WTC11 (cell line): ENCODE results near the gene TPRG1L. TPM values are rescaled to one million over a fixed set of nuclear protein-coding genes. Genes with fewer than 3 reads are reported as not detected.

Experiments used
- ATAC-seq: fragments of 200-7000 bp; cut with Tn5 transposase; 2 replicates; pipeline ENCODE4 v1.10.0; 2021; ENCODE audit warnings: mild to moderate bottlenecking, moderate library complexity
- CTCF ChIA-PET: fragments of 300-600 bp; sonication (Branson Sonifier 250); formaldehyde crosslinking; loops from one replicate; lab custom pipeline; 2021; ENCODE audit warnings: antibody characterized with exemption; lab: Charles Lee
- POLR2A ChIA-PET: fragments of 350-600 bp; sonication (Branson Sonifier 250); formaldehyde crosslinking; loops from one replicate; lab custom pipeline; 2021; ENCODE audit warnings: antibody characterized with exemption; lab: Charles Lee
- DNase-seq: peaks from one replicate; pipeline ENCODE4 v3.0.0; 2021; ENCODE audit warnings: low spot score
- H3K27ac Mint-ChIP-seq: 2 replicates; pipeline ENCODE4 v1.8.0; 2021; ENCODE audit warnings: mixed read lengths
- H3K27me3 Mint-ChIP-seq: 2 replicates; pipeline ENCODE4 v1.8.0; 2021; ENCODE audit warnings: low read depth, mild to moderate bottlenecking, moderate library complexity, mixed read lengths
- H3K36me3 Mint-ChIP-seq: 2 replicates; pipeline ENCODE4 v1.8.0; 2021; ENCODE audit warnings: mixed read lengths
- H3K4me1 Mint-ChIP-seq: 2 replicates; pipeline ENCODE4 v1.8.0; 2022; ENCODE audit warnings: mixed read lengths
- H3K4me3 Mint-ChIP-seq: 2 replicates; pipeline ENCODE4 v1.8.0; 2021; ENCODE audit warnings: mild to moderate bottlenecking, moderate library complexity, mixed read lengths
- H3K9me3 Mint-ChIP-seq: 2 replicates; pipeline ENCODE4 v1.8.0; 2021; ENCODE audit warnings: mixed read lengths
- ATF2 ChIP-seq: sonication (generic); formaldehyde crosslinking; IDR thresholded peaks from 2 replicates; pipeline ENCODE4 v1.8.1; 2022; ENCODE audit warnings: low read depth, missing genetic modification reagents, borderline replicate concordance
- FOXJ3 ChIP-seq: sonication (generic); formaldehyde crosslinking; IDR thresholded peaks from 2 replicates; pipeline ENCODE4 v1.9.0; 2021; ENCODE audit warnings: missing genetic modification reagents, mild to moderate bottlenecking, borderline replicate concordance
- JUN ChIP-seq: sonication (generic); formaldehyde crosslinking; IDR thresholded peaks from 2 replicates; pipeline ENCODE4 v1.8.0; 2023; ENCODE audit warnings: mild to moderate bottlenecking, missing genetic modification reagents
- RORB ChIP-seq: fragments of 250-450 bp; sonication (Bioruptor Pico); IDR thresholded peaks from 2 replicates; pipeline ENCODE4 v1.9.0; 2021; ENCODE audit warnings: mild to moderate bottlenecking
- STAT6 ChIP-seq: sonication (generic); formaldehyde crosslinking; conservative IDR thresholded peaks from 2 replicates; pipeline ENCODE4 v1.8.1; 2023; ENCODE audit warnings: mild to moderate bottlenecking, low read depth, missing genetic modification reagents, moderate library complexity
- TEAD1 ChIP-seq: sonication (generic); formaldehyde crosslinking; IDR thresholded peaks from 2 replicates; pipeline ENCODE4 v1.8.0; 2022; ENCODE audit warnings: mild to moderate bottlenecking, missing genetic modification reagents
- USF2 ChIP-seq: sonication (generic); formaldehyde crosslinking; IDR thresholded peaks from 2 replicates; pipeline ENCODE4 v1.8.1; 2023; ENCODE audit warnings: mild to moderate bottlenecking, missing genetic modification reagents, moderate library complexity
- ZNF423 ChIP-seq: fragments of 250-450 bp; sonication (Bioruptor Pico); IDR thresholded peaks from 2 replicates; pipeline ENCODE4 v2.1.2; 2022; ENCODE audit warnings: mild to moderate bottlenecking, moderate library complexity
- ZNF671 ChIP-seq: fragments of 250-450 bp; sonication (Bioruptor Pico); IDR thresholded peaks from 2 replicates; pipeline ENCODE4 v1.8.0; 2021; ENCODE audit warnings: mild to moderate bottlenecking
- total RNA-seq: library from RNA; stranded (reverse); gene quantifications from 3 replicates; pipeline ENCODE4 v1.2.3, GENCODE V29; 2021
- TF ChIP-seq, protein P1 (sequence below): sonication (generic); formaldehyde crosslinking; IDR thresholded peaks from 2 replicates; pipeline ENCODE4 v1.8.1; 2022; ENCODE audit warnings: low read depth, mild to moderate bottlenecking, moderate library complexity, missing genetic modification reagents, borderline replicate concordance
- TF ChIP-seq, protein P2 (sequence below): sonication (generic); formaldehyde crosslinking; IDR thresholded peaks from 2 replicates; pipeline ENCODE4 v1.8.0; 2022; ENCODE audit warnings: mild to moderate bottlenecking, missing genetic modification reagents
- TF ChIP-seq, protein P3 (sequence below): sonication (generic); formaldehyde crosslinking; IDR thresholded peaks from 2 replicates; pipeline ENCODE4 v1.8.1; 2023; ENCODE audit warnings: mild to moderate bottlenecking, moderate library complexity, missing genetic modification reagents

TPRG1L gene
- total RNA-seq, 1 experiment from 2014 or later = 20.9 TPM

- Mint-ChIP-seq H3K9me3 (no peaks in the 10 kb centered on the region), H3K36me3 (no peaks in the 10 kb centered on the region), H3K4me1 (peaks cover 4% of the 10 kb centered on the region), H3K4me3 (no peak overlapping the region), H3K27ac (no peak overlapping the region), H3K27me3 (no peaks in the 10 kb centered on the region)
- CTCF ChIA-PET = interaction anchor here (1.0 to 3.7 kb wide), 2 partner anchors 13 to 14 kb away, joined by 4 to 16 read pairs; no protein-coding TSS in a partner anchor
- TF ChIP-seq TEAD1 (CRISPR knock-in tag) (no peak), ZNF671 (no peak), ATF2 (CRISPR knock-in tag) (no peak), FOXJ3 (CRISPR knock-in tag) (no peak), ZNF423 (CRISPR knock-in tag) (no peak)
- TF ChIP-seq, protein P1, sequence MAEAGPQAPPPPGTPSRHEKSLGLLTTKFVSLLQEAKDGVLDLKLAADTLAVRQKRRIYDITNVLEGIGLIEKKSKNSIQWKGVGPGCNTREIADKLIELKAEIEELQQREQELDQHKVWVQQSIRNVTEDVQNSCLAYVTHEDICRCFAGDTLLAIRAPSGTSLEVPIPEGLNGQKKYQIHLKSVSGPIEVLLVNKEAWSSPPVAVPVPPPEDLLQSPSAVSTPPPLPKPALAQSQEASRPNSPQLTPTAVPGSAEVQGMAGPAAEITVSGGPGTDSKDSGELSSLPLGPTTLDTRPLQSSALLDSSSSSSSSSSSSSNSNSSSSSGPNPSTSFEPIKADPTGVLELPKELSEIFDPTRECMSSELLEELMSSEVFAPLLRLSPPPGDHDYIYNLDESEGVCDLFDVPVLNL (CRISPR knock-in tag) = no peak
- TF ChIP-seq, protein P2, sequence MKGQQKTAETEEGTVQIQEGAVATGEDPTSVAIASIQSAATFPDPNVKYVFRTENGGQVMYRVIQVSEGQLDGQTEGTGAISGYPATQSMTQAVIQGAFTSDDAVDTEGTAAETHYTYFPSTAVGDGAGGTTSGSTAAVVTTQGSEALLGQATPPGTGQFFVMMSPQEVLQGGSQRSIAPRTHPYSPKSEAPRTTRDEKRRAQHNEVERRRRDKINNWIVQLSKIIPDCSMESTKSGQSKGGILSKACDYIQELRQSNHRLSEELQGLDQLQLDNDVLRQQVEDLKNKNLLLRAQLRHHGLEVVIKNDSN (CRISPR knock-in tag) = no peak
- no peak for DNase-seq
- POLR2A ChIA-PET = no interaction called here
- ATAC-seq = no peak
Observed at GRCh38 chr1:3604468-3604974, 20.3 kb upstream of the TPRG1L start.

DNA sequence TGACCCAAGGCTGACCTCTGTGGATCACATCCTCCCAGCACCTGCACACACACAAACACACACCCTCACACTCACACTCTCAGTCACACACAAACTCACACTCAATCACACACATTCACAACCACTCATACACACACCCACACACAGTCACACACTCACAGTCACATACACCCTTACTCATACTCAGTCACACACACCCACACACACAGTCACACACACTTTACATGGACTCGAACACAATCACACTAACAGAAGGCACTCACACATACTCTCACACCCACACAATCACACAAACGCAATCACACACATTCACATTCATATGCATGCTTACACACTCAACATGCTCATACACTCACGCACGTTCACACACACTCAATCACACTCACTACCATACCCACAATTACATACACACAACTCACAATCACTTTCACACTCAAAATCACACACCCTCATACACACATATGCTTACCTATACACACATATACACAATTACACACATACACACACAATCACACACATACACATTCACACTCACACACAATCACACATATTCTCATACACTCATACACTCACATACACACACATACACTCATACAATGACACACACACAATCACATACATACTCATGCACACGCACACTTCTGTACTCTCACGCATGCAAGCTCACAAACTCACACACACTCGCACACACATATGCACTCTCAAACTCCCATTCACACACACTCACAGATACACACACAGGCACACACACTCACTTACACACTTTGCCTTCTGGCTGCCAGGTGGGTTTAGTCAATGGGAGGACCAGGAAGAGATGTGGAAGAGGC, 19.6 kb upstream of the TPRG1L start:
- Mint-ChIP-seq H3K27me3 (no peaks in the 10 kb centered on the region), H3K27ac (no peak overlapping the region), H3K4me3 (no peak overlapping the region), H3K36me3 (no peaks in the 10 kb centered on the region), H3K4me1 (peaks cover 4% of the 10 kb centered on the region), H3K9me3 (no peaks in the 10 kb centered on the region)
- DNase-seq (no peak), ATAC-seq (no peak)
- CTCF ChIA-PET = no interaction called here
- TF ChIP-seq RORB (CRISPR knock-in tag) = no peak
- TF ChIP-seq, protein P3, sequence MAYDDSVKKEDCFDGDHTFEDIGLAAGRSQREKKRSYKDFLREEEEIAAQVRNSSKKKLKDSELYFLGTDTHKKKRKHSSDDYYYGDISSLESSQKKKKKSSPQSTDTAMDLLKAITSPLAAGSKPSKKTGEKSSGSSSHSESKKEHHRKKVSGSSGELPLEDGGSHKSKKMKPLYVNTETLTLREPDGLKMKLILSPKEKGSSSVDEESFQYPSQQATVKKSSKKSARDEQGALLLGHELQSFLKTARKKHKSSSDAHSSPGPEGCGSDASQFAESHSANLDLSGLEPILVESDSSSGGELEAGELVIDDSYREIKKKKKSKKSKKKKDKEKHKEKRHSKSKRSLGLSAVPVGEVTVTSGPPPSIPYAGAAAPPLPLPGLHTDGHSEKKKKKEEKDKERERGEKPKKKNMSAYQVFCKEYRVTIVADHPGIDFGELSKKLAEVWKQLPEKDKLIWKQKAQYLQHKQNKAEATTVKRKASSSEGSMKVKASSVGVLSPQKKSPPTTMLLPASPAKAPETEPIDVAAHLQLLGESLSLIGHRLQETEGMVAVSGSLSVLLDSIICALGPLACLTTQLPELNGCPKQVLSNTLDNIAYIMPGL = no peak
- TF ChIP-seq STAT6 (CRISPR knock-in tag) = no peak
- TF ChIP-seq USF2 (CRISPR knock-in tag) = no peak
- no peak for TF ChIP-seq JUN (CRISPR knock-in tag)
- POLR2A ChIA-PET = no interaction called here
